HepG2 (cell line): ENCODE data around the gene VDAC2. TPM values are rescaled to one million over a fixed set of nuclear protein-coding genes. Genes with fewer than 3 reads are reported as not detected.

Source experiments
- AHR ChIP-seq: IDR thresholded peaks from 2 replicates; pipeline ENCODE4 v1.6.1; 2018; ENCODE audit warnings: missing genetic modification reagents, missing compliant biosample characterization
- ATF7-NPFF ChIP-seq: sonication (generic); formaldehyde crosslinking; IDR thresholded peaks from 2 replicates; pipeline ENCODE4 v1.8.1; 2023; ENCODE audit warnings: mild to moderate bottlenecking, low read depth, missing genetic modification reagents, moderate library complexity
- BCL6 ChIP-seq: IDR thresholded peaks from 2 replicates; pipeline ENCODE4 v1.6.1; 2016; ENCODE audit warnings: missing genetic modification reagents, missing compliant biosample characterization
- BRCA1 ChIP-seq: sonication (generic); formaldehyde crosslinking; IDR thresholded peaks from 2 replicates; pipeline ENCODE4 v1.4.0; 2020; ENCODE audit warnings: missing genetic modification reagents
- CREM ChIP-seq, 2 experiments: sonication (generic) in 1 of 2; formaldehyde crosslinking in 1 of 2; IDR thresholded peaks; 2 replicates each; pipeline versions ENCODE4 v1.4.0 to v1.6.1; 2016 to 2020; ENCODE audit warnings: antibody characterized with exemption in 1 of 2, mild to moderate bottlenecking in 1 of 2, missing genetic modification reagents in 1 of 2
- DPF2 ChIP-seq: sonication (generic); formaldehyde crosslinking; IDR thresholded peaks from 2 replicates; pipeline ENCODE4 v1.4.0; 2020; ENCODE audit warnings: mild to moderate bottlenecking, low read depth, missing genetic modification reagents, borderline replicate concordance
- EEA1 ChIP-seq: sonication (generic); formaldehyde crosslinking; IDR thresholded peaks from 2 replicates; pipeline ENCODE4 v1.5.1; 2020; ENCODE audit warnings: mild to moderate bottlenecking, missing genetic modification reagents, borderline replicate concordance
- FOXK1 ChIP-seq: sonication (generic); formaldehyde crosslinking; IDR thresholded peaks from 2 replicates; pipeline ENCODE4 v1.4.0; 2020; ENCODE audit warnings: low read depth, missing genetic modification reagents, borderline replicate concordance
- GTF2F1 ChIP-seq: fragments of 150-350 bp; IDR thresholded peaks from 2 replicates; pipeline ENCODE4 v1.6.1; 2014; ENCODE audit warnings: low read length
- KLF9 ChIP-seq: IDR thresholded peaks from 2 replicates; pipeline ENCODE4 v1.6.1; 2016; ENCODE audit warnings: low read depth
- MAF1 ChIP-seq: sonication (generic); formaldehyde crosslinking; IDR thresholded peaks from 2 replicates; pipeline ENCODE4 v1.5.0; 2020; ENCODE audit warnings: missing genetic modification reagents, borderline replicate concordance
- MAFF ChIP-seq: IDR thresholded peaks from 2 replicates; pipeline ENCODE4 v1.6.1; 2011; ENCODE audit warnings: low read depth, low read length, improper control_type of control experiment
- NR2F6 ChIP-seq, 2 experiments: IDR thresholded peaks; 2 replicates each; pipeline ENCODE4 v1.6.1; 2016; ENCODE audit warnings: antibody characterized with exemption in 1 of 2, mild to moderate bottlenecking in 1 of 2
- PCBP1 ChIP-seq: fragments of 200-400 bp; formaldehyde crosslinking; IDR thresholded peaks from 2 replicates; pipeline ENCODE4 v1.6.1; 2017; ENCODE audit warnings: mild to moderate bottlenecking, low read depth, low read length, borderline replicate concordance
- POGZ ChIP-seq: sonication (generic); formaldehyde crosslinking; IDR thresholded peaks from 2 replicates; pipeline ENCODE4 v1.4.0; 2020; ENCODE audit warnings: mild to moderate bottlenecking, missing genetic modification reagents
- REXO4 ChIP-seq: sonication (generic); formaldehyde crosslinking; IDR thresholded peaks from 2 replicates; pipeline ENCODE4 v1.8.0; 2022; ENCODE audit warnings: missing genetic modification reagents, mild to moderate bottlenecking, borderline replicate concordance
- SAP130 ChIP-seq: IDR thresholded peaks from 2 replicates; pipeline ENCODE4 v1.6.1; 2016; ENCODE audit warnings: low read depth
- SOX6 ChIP-seq, 2 experiments: fragments of 450-650 bp in 1 of 2; sonication (generic) in 1 of 2; formaldehyde crosslinking in 1 of 2; IDR thresholded peaks; 2 replicates each; pipeline versions ENCODE4 v1.4.0 to v1.6.1; 2017 to 2020; ENCODE audit warnings: antibody characterized with exemption in 1 of 2, mild to moderate bottlenecking in 1 of 2, missing genetic modification reagents in 1 of 2
- TARDBP ChIP-seq: sonication (generic); formaldehyde crosslinking; IDR thresholded peaks from 2 replicates; pipeline ENCODE4 v1.8.0; 2022; ENCODE audit warnings: mild to moderate bottlenecking, missing genetic modification reagents
- ZFAT ChIP-seq: sonication (generic); formaldehyde crosslinking; conservative IDR thresholded peaks from 2 replicates; pipeline ENCODE4 v1.8.1; 2023; ENCODE audit warnings: missing genetic modification reagents, inconsistent platforms
- ZFY ChIP-seq: sonication (generic); formaldehyde crosslinking; IDR thresholded peaks from 2 replicates; pipeline ENCODE4 v1.4.0; 2020; ENCODE audit warnings: missing genetic modification reagents
- ZNF333 ChIP-seq: sonication (generic); formaldehyde crosslinking; IDR thresholded peaks from 2 replicates; pipeline ENCODE4 v1.4.0; 2020; ENCODE audit warnings: mild to moderate bottlenecking, missing genetic modification reagents, borderline replicate concordance
- ZNF441 ChIP-seq: sonication (generic); formaldehyde crosslinking; IDR thresholded peaks from 2 replicates; pipeline ENCODE4 v1.7.0; 2021; ENCODE audit warnings: missing genetic modification reagents, borderline replicate concordance
- ZNF446 ChIP-seq: sonication (generic); formaldehyde crosslinking; IDR thresholded peaks from 2 replicates; pipeline ENCODE4 v1.5.0; 2020; ENCODE audit warnings: mild to moderate bottlenecking, missing genetic modification reagents
- ZNF501 ChIP-seq: sonication (generic); formaldehyde crosslinking; IDR thresholded peaks from 2 replicates; pipeline ENCODE4 v1.5.1; 2020; ENCODE audit warnings: mild to moderate bottlenecking, moderate library complexity, missing genetic modification reagents
- ZNF850 ChIP-seq: sonication (generic); formaldehyde crosslinking; conservative IDR thresholded peaks from 2 replicates; pipeline ENCODE4 v1.9.0; 2021; ENCODE audit warnings: mild to moderate bottlenecking, missing genetic modification reagents
- polyA plus RNA-seq, 8 experiments: library from polyadenylated mRNA; depleted of rRNA in 3 of 8; stranded (reverse) in 7 of 8; unstranded in 1 of 8; fragments of >200 nt; fragmentation: Illumina TruSeq in 4 of 8; extraction: Trizol in 4 of 8; gene quantifications; 2 replicates each; pipeline versions ENCODE4 v1.2.1 to v1.2.3, GENCODE V29; 2011 to 2016; ENCODE audit warnings: low read depth in 4 of 8, missing spikeins in 1 of 8, mixed read lengths in 1 of 8; ENCODE audit not compliant: insufficient read depth in 1 of 8
- total RNA-seq, 5 experiments: library from RNA; depleted of rRNA; stranded (reverse); fragments of >200 nt; fragmentation: Illumina TruSeq; extraction: Trizol; gene quantifications; 2 replicates each; pipeline ENCODE4 v1.2.3, GENCODE V29; 2016; ENCODE audit warnings: low read depth in 1 of 5
- TF ChIP-seq, protein P1 (sequence below): sonication (generic); formaldehyde crosslinking; IDR thresholded peaks from 2 replicates; pipeline ENCODE4 v1.8.1; 2023; ENCODE audit warnings: mild to moderate bottlenecking, missing genetic modification reagents
- TF ChIP-seq, protein P2 (sequence below): sonication (generic); formaldehyde crosslinking; IDR thresholded peaks from 2 replicates; pipeline ENCODE4 v1.4.0; 2020; ENCODE audit warnings: mild to moderate bottlenecking, missing genetic modification reagents
- TF ChIP-seq, protein P3 (sequence below): IDR thresholded peaks from 2 replicates; pipeline ENCODE4 v1.6.1; 2018; ENCODE audit warnings: missing genetic modification reagents

The VDAC2 gene
- total and polyA plus RNA-seq, 2 of the 13 experiments (the other 11 are each of a cell fraction or from before 2014, with no cell fraction given), result 67.9 to 222 TPM

DNA sequence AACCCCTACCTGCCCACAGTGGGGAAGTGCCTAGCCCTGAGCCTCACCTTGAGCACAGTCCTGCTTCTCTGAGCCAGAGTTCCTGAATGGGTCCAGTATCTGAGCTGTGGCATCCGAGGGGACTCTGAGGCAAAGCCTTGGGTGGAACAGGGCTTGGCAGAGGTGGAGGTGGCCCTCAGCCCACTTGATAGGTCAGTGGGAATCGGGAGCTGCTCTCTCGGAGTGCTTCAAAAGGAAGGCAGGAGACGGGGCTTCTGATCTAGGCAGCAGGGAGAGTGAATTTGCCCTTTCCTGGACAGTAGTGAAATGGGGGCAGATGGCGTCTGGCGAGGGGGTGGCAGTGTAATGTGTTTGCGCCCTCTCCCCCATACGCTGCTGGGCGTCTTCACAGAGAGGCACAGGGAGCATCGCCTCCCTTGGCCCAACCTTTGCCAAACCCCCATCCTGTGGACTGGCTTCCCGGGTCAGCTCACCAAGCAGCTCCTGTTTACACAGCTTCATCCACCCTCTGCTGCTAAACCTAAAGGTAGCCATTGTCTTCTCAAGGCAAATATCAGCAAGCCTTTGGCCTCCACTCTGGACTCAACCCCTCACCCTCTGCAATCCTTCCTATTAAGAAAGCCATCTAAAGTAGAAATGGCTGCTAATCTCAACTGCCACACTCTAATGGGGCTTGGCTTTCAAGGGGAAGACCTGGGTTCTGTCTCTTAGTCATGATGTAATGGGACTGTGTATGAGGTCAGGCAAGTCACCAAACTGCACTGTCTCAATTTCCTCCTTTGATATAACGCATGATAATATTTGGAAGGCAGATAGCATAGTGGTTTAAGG is 21.1 kb upstream of the VDAC2 start (continued):
- TF ChIP-seq ZNF446 (CRISPR knock-in tag) (no peak), ZFAT (CRISPR knock-in tag) (no peak), BCL6 (CRISPR knock-in tag) (no peak), ATF7-NPFF (no peak), NR2F6 (IDR thresholded peaks at IDR 0.05) (0 out of 2 replicates have a peak, but pooled peaks have one; percentile 40), NR2F6 (CRISPR knock-in tag; IDR thresholded peaks at IDR 0.05) (peak; percentile 48; the same call in 1 of the 2 replicates), ZNF850 (CRISPR knock-in tag) (no peak), BRCA1 (CRISPR knock-in tag) (no peak), SAP130 (peak; percentile 38; the same call in 1 of the 2 replicates), PCBP1 (no peak), KLF9 (CRISPR knock-in tag) (no peak), DPF2 (CRISPR knock-in tag) (no peak), GTF2F1 (no peak), POGZ (CRISPR knock-in tag) (peak; percentile 51; the same call in 1 of the 2 replicates), EEA1 (no peak), ZNF333 (no peak), REXO4 (CRISPR knock-in tag) (no peak), FOXK1 (CRISPR knock-in tag) (no peak), SOX6 (IDR thresholded peaks at IDR 0.05) (no peak), SOX6 (CRISPR knock-in tag; IDR thresholded peaks at IDR 0.05) (peak; percentile 83), ZNF501 (CRISPR knock-in tag) (no peak), AHR (CRISPR knock-in tag) (no peak), CREM (IDR thresholded peaks at IDR 0.05) (no peak), CREM (CRISPR knock-in tag; IDR thresholded peaks at IDR 0.05) (no peak), MAFF (no peak), TARDBP (0 out of 2 replicates have a peak, but pooled peaks have one; percentile 20), MAF1 (CRISPR knock-in tag) (no peak), ZFY (CRISPR knock-in tag) (0 out of 2 replicates have a peak, but pooled peaks have one; percentile 29), ZNF441 (CRISPR knock-in tag) (no peak)
- TF ChIP-seq, protein P1, sequence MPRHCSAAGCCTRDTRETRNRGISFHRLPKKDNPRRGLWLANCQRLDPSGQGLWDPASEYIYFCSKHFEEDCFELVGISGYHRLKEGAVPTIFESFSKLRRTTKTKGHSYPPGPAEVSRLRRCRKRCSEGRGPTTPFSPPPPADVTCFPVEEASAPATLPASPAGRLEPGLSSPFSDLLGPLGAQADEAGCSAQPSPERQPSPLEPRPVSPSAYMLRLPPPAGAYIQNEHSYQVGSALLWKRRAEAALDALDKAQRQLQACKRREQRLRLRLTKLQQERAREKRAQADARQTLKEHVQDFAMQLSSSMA (CRISPR knock-in tag), result no peak
- TF ChIP-seq, protein P2, sequence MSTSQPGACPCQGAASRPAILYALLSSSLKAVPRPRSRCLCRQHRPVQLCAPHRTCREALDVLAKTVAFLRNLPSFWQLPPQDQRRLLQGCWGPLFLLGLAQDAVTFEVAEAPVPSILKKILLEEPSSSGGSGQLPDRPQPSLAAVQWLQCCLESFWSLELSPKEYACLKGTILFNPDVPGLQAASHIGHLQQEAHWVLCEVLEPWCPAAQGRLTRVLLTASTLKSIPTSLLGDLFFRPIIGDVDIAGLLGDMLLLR (CRISPR knock-in tag), result no peak
- TF ChIP-seq, protein P3, sequence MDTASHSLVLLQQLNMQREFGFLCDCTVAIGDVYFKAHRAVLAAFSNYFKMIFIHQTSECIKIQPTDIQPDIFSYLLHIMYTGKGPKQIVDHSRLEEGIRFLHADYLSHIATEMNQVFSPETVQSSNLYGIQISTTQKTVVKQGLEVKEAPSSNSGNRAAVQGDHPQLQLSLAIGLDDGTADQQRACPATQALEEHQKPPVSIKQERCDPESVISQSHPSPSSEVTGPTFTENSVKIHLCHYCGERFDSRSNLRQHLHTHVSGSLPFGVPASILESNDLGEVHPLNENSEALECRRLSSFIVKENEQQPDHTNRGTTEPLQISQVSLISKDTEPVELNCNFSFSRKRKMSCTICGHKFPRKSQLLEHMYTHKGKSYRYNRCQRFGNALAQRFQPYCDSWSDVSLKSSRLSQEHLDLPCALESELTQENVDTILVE (CRISPR knock-in tag), result no peak
